M059J (cell line): ENCODE measurements around the gene SOCS7. TPM values are rescaled to one million over a fixed set of nuclear protein-coding genes. Genes with fewer than 3 reads are reported as not detected.

Source experiments
- total RNA-seq: library from RNA; depleted of rRNA; stranded (reverse); fragments of >200 nt; shearing (Covaris generic); gene quantifications from 2 replicates; pipeline ENCODE4 v1.2.3, GENCODE V29; 2014; rRNA removed

The SOCS7 gene
- total RNA-seq, 1 experiment from 2014 or later: 9.7 TPM

Other genes with a start within 250 kb of the SOCS7 start
- gene TBC1D3E, start 223.9 kb upstream of the SOCS7 start, total RNA-seq: not detected in 2 replicates
- gene TBC1D3, start 159.3 kb upstream of the SOCS7 start, total RNA-seq: not detected in 2 replicates
- 43.1 and 48.5 TPM in 2 replicates for gene MRPL45, start 54.7 kb upstream of the SOCS7 start, total RNA-seq
- gene GPR179, start 7.9 kb upstream of the SOCS7 start, total RNA-seq: not detected in 2 replicates
- gene ARHGAP23, start 76.6 kb downstream of the SOCS7 start, total RNA-seq: 8.5 and 32.0 TPM in 2 replicates